Measurements from ENCODE around the gene RXRA. TPM values are rescaled to one million over a fixed set of nuclear protein-coding genes. Genes with fewer than 3 reads are reported as not detected.

The RXRA gene
- total RNA-seq, 2 experiments from 2014 or later: 22.1 to 22.5 TPM

GRCh38 chr9:134421888-134422287 lies 95.6 kb downstream of the RXRA start:
- Mint-ChIP-seq H3K9me3 (no peaks in the 10 kb centered on the region), H3K27me3 (no peaks in the 10 kb centered on the region)
- intact Hi-C loops (cut with micrococcal nuclease): no loop called here

DNA sequence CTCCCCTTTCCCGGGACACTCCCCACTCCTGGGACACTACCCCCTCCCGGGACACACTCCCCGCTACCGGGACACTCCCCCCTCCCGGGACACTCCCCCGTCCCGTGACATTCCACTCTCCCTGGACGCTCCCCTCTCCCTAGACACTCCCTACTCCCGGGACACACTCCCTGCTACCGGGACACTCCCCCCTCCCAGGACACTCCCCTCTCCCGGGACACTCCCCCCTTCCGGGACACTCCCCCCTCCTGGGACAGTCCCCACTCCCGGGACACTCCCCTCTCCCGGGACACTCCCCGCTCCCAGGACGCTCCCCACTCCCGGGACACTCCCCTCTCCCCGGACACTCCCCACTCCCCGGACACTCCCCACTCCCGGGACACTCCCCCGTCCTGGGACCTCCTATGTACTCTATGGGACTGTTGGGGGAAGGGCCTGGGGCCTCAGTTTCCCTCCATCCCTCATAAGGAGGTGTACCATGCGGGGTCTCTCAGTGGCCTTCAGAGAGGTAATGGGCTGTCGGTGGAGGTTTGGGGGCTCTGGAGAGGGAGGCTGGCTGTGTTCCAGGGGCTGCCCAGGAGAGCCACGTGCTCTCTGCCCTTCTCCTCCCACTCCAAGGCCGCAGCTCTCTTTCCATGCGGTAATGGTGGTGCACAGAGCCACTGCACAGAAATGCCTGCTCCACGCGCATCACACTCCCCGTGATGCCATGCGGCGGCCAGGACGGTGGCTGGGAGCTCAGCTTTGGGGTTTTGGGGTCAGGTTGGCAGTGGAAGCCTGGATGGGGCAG lies 96.2 kb downstream of the RXRA start:
- ChIA-PET POLR2A (no interaction called here), CTCF (no interaction called here)
- no peaks in the 10 kb centered on the region for H3K27me3 Mint-ChIP-seq
- no peaks in the 10 kb centered on the region for H3K36me3 Mint-ChIP-seq
- intact Hi-C loops (cut with micrococcal nuclease): no loop called here
- H3K4me3 Mint-ChIP-seq: no peak overlapping the region
- H3K27ac Mint-ChIP-seq: no peak overlapping the region
- DNase-seq: no peak
- H3K4me1 Mint-ChIP-seq (ENCODE audit: low read depth): no peaks in the 10 kb centered on the region
- H3K9me3 Mint-ChIP-seq: no peaks in the 10 kb centered on the region

More at GRCh38 chr9:134421888-134422287, 95.6 kb downstream of the RXRA start:
- Mint-ChIP-seq H3K27ac (no peak overlapping the region), H3K4me3 (no peak overlapping the region), H3K36me3 (no peaks in the 10 kb centered on the region), H3K4me1 (ENCODE audit: low read depth) (no peaks in the 10 kb centered on the region)
- ChIA-PET CTCF (no interaction called here), POLR2A (no interaction called here)
- no peak for DNase-seq

- ChIA-PET POLR2A (no interaction called here), CTCF (no interaction called here)
- H3K36me3 Mint-ChIP-seq: no peaks in the 10 kb centered on the region
- intact Hi-C loops (cut with micrococcal nuclease): no loop called here
- H3K27ac Mint-ChIP-seq: no peak overlapping the region
- no peak overlapping the region for H3K4me3 Mint-ChIP-seq
- H3K4me1 Mint-ChIP-seq (ENCODE audit: low read depth): no peaks in the 10 kb centered on the region
- no peaks in the 10 kb centered on the region for H3K27me3 Mint-ChIP-seq
- no peak for DNase-seq
- H3K9me3 Mint-ChIP-seq: no peaks in the 10 kb centered on the region
Measured at GRCh38 chr9:134423166-134423565, 96.9 kb downstream of the RXRA start.

GRCh38 chr9:134423749-134424148 lies 97.5 kb downstream of the RXRA start:
- intact Hi-C loops (cut with micrococcal nuclease): no loop called here
- no peaks in the 10 kb centered on the region for H3K27me3 Mint-ChIP-seq
- H3K27ac Mint-ChIP-seq: no peak overlapping the region
- H3K36me3 Mint-ChIP-seq: no peaks in the 10 kb centered on the region
- no peaks in the 10 kb centered on the region for H3K4me1 Mint-ChIP-seq (ENCODE audit: low read depth)
- CTCF ChIA-PET: no interaction called here
- POLR2A ChIA-PET: no interaction called here
- no peaks in the 10 kb centered on the region for H3K9me3 Mint-ChIP-seq
- H3K4me3 Mint-ChIP-seq: no peak overlapping the region
- no peak for DNase-seq

DNA sequence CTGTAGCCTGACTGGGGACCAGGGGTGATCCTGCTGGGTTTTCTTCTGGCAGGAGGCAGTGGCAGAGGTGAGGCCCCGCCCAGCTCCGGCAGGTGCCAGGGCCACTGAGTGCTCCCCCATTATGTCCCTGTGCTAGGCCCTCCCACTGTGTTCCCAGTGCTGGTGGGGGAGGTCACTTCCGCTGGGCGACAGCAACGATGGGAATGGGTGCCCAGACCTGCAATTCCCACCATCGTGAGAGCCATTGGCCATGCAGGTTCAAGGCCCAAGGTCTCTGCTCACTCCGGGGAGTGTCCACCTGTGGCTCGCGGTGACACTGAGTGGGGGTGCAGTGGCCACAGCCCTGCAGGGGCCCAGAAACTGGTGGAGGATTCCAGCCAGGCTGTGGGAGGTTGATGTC lies 98.6 kb downstream of the RXRA start:
- ChIA-PET POLR2A (no interaction called here), CTCF (interaction anchor here (0.6 kb wide), 1 partner anchor 19 kb away, joined by 3 read pairs; no protein-coding TSS in a partner anchor)
- no peaks in the 10 kb centered on the region for H3K9me3 Mint-ChIP-seq
- H3K36me3 Mint-ChIP-seq: no peaks in the 10 kb centered on the region
- no peak overlapping the region for H3K4me3 Mint-ChIP-seq
- H3K27me3 Mint-ChIP-seq: no peaks in the 10 kb centered on the region
- no peak overlapping the region for H3K27ac Mint-ChIP-seq
- no peaks in the 10 kb centered on the region for H3K4me1 Mint-ChIP-seq (ENCODE audit: low read depth)
- intact Hi-C loops (cut with micrococcal nuclease): no loop called here
- DNase-seq: no peak

GRCh38 chr9:134425401-134425800 lies 99.1 kb downstream of the RXRA start:
- Mint-ChIP-seq H3K4me1 (ENCODE audit: low read depth) (no peaks in the 10 kb centered on the region), H3K27ac (no peak overlapping the region), H3K4me3 (no peak overlapping the region), H3K27me3 (no peaks in the 10 kb centered on the region), H3K9me3 (no peaks in the 10 kb centered on the region), H3K36me3 (no peaks in the 10 kb centered on the region)
- ChIA-PET POLR2A (interaction anchor here (0.5 kb wide), 1 partner anchor 18 kb away, joined by 3 read pairs; no protein-coding TSS in a partner anchor), CTCF (no interaction called here)
- no peak for DNase-seq
- intact Hi-C loops (cut with micrococcal nuclease): no loop called here

DNA sequence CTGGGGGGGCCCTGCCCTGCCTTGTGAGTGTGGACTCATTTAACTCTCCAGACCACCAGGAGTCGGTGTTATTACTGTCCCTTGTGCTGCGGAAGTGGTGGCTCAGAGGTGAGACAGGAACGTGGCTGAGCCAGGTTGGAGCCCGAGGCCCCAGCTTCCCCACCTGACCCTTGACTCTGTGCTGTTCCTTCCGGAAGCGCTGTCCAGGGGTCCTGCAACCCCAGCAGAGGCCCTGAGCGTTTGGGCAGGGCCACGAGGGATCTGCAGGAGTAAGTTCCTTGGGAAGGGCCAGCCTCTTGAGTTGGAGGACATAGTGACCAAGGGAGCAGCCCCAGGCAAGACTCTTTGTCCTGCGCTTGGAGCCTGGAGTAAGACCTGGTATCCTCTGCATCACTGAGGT lies 99.6 kb downstream of the RXRA start:
- CTCF ChIA-PET: no interaction called here
- Mint-ChIP-seq H3K27ac (no peak overlapping the region), H3K36me3 (no peaks in the 10 kb centered on the region), H3K4me1 (ENCODE audit: low read depth) (no peaks in the 10 kb centered on the region), H3K4me3 (no peak overlapping the region), H3K9me3 (no peaks in the 10 kb centered on the region), H3K27me3 (no peaks in the 10 kb centered on the region)
- POLR2A ChIA-PET: interaction anchor here (0.5 kb wide), 1 partner anchor 18 kb away, joined by 3 read pairs; no protein-coding TSS in a partner anchor
- no peak for DNase-seq
- intact Hi-C loops (cut with micrococcal nuclease): no loop called here

DNA sequence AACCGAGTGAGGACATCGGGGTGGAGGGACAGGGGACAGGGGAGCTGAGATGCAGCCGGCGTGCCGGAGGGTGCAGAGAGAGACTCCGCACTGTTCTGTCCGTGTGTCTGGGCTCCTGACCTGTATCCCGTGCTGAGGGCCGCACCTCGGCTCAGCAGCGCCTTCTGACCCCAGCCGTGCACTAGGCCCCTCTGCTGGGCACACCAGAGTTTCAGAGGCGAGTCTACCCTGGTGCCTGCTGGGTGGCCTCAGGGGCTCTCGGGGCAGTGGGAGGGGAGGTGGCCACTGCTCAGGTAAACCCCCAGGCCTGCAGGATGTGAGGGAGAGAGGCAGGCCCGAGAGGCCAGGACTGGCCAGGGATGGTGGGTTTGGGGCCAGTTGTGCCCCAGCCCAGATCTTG lies 100.2 kb downstream of the RXRA start:
- H3K27ac Mint-ChIP-seq: no peak overlapping the region
- no peaks in the 10 kb centered on the region for H3K4me1 Mint-ChIP-seq (ENCODE audit: low read depth)
- no peaks in the 10 kb centered on the region for H3K36me3 Mint-ChIP-seq
- intact Hi-C loops (cut with micrococcal nuclease): no loop called here
- ChIA-PET CTCF (no interaction called here), POLR2A (no interaction called here)
- H3K4me3 Mint-ChIP-seq: no peak overlapping the region
- no peaks in the 10 kb centered on the region for H3K9me3 Mint-ChIP-seq
- DNase-seq: no peak
- H3K27me3 Mint-ChIP-seq: no peaks in the 10 kb centered on the region

DNA sequence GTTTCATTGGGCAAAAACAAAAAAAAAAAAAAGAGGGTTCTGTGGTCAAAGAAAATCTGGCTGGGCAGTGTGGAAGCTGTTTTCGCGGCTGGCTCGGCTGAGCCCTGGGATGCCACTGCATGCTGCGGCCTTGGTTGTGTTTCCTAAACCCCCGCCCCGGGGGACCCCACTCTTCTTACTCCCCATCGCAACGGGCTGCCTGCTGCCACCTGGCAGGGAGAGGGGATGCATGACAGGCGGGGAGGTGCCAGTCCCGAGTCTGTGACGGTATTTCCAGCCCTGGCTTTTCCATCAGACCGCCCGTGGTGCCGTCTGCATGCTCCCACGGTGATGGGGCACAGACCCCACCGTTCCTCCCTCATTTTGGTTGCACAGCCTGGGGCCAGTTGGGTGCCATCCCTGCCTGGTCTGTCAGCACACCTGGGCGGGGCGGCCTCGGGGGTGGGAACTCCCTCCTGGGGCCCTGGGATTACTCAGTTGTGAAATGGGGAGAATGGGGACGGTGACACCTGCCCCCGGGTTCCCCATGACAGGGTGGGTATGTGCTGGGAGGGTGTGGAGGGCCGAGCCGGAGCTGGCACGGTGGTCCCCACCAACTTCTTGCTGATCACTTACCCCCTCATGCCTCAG lies 101.0 kb downstream of the RXRA start:
- H3K4me1 Mint-ChIP-seq (ENCODE audit: low read depth): no peaks in the 10 kb centered on the region
- DNase-seq: no peak

DNA sequence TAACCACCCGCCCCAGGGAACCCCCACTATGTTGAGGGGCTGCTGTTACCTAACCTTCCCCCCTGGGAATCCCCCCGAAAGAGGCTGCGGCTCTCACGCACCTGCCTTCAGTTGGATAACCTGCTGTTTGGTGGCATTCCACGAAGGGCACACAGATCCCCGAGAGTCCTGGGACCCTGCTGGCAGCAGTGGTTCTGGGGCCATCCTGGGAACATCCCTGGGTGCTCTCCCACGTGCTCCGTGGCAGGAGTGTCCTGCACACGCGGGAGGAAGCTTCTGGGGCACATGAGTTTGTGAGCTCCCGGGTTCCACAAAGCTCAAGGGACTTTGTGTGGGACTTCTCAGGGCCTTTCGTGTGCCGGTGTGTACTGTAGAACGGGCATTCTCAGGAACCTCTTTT lies 102.3 kb downstream of the RXRA start:
- Mint-ChIP-seq H3K27me3 (no peaks in the 10 kb centered on the region), H3K36me3 (no peaks in the 10 kb centered on the region), H3K9me3 (no peaks in the 10 kb centered on the region), H3K4me1 (ENCODE audit: low read depth) (no peaks in the 10 kb centered on the region), H3K27ac (no peak overlapping the region), H3K4me3 (no peak overlapping the region)
- intact Hi-C loops (cut with micrococcal nuclease): no loop called here
- CTCF ChIA-PET: no interaction called here
- no peak for DNase-seq
- POLR2A ChIA-PET: no interaction called here

More for the DNA sequence above, 101.0 kb downstream of the RXRA start:
- Mint-ChIP-seq H3K4me3 (no peak overlapping the region), H3K36me3 (no peaks in the 10 kb centered on the region), H3K9me3 (no peaks in the 10 kb centered on the region), H3K27ac (no peak overlapping the region), H3K27me3 (no peaks in the 10 kb centered on the region)
- intact Hi-C loops (cut with micrococcal nuclease): no loop called here
- ChIA-PET CTCF (no interaction called here), POLR2A (no interaction called here)

DNA sequence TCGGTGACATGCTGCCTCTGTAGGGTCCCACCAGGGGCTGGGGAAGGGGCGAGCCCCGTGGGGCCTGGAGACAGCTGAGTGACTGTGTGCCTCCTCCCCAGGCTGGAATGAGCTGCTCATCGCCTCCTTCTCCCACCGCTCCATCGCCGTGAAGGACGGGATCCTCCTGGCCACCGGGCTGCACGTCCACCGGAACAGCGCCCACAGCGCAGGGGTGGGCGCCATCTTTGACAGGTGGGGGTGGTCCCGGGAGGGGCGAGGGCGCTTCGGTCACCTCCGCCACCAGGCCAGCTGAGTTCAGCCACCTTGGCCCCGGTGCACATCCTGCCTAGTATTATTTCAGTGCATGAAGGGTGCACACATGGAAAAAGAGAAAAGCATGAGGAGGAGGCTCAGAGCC lies 102.8 kb downstream of the RXRA start:
- intact Hi-C loops (cut with micrococcal nuclease): no loop called here
- Mint-ChIP-seq H3K27me3 (no peaks in the 10 kb centered on the region), H3K27ac (no peak overlapping the region), H3K9me3 (no peaks in the 10 kb centered on the region), H3K4me3 (no peak overlapping the region), H3K4me1 (ENCODE audit: low read depth) (no peaks in the 10 kb centered on the region), H3K36me3 (no peaks in the 10 kb centered on the region)
- ChIA-PET CTCF (no interaction called here), POLR2A (no interaction called here)
- no peak for DNase-seq

DNA sequence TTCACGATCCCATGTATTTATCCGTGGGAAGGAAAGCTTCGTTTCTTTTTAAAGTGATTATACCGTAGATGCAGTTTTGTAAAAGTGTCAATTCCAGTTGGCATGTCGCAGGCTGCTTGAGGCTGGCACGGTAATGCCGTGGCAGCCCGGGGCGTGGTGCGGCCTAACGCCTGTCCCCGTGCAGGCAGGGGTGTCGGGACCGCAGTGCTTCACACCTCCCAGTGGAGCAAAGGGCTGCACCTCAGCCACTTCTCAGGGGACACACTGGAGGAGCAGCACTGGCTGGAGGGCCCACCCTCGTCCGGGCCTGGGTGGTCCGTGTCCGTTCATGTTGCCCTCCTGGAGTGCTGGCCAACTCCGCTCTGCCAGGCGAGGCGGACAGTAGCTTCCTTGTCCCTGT lies 103.2 kb downstream of the RXRA start:
- H3K36me3 Mint-ChIP-seq: no peaks in the 10 kb centered on the region
- H3K4me1 Mint-ChIP-seq (ENCODE audit: low read depth): no peaks in the 10 kb centered on the region
- intact Hi-C loops (cut with micrococcal nuclease): no loop called here
- CTCF ChIA-PET: no interaction called here
- H3K27ac Mint-ChIP-seq: no peak overlapping the region
- POLR2A ChIA-PET: no interaction called here
- no peaks in the 10 kb centered on the region for H3K9me3 Mint-ChIP-seq
- no peak for DNase-seq
- H3K27me3 Mint-ChIP-seq: no peaks in the 10 kb centered on the region
- H3K4me3 Mint-ChIP-seq: no peak overlapping the region

GRCh38 chr9:134431095-134431494 lies 104.8 kb downstream of the RXRA start:
- no peak for DNase-seq
- CTCF ChIA-PET: no interaction called here
- POLR2A ChIA-PET: no interaction called here
- H3K36me3 Mint-ChIP-seq: peaks cover 3% of the 10 kb centered on the region
- H3K27me3 Mint-ChIP-seq: no peaks in the 10 kb centered on the region
- H3K4me1 Mint-ChIP-seq (ENCODE audit: low read depth): no peaks in the 10 kb centered on the region
- no peak overlapping the region for H3K4me3 Mint-ChIP-seq
- H3K27ac Mint-ChIP-seq: no peak overlapping the region
- intact Hi-C loops (cut with micrococcal nuclease): no loop called here
- H3K9me3 Mint-ChIP-seq: no peaks in the 10 kb centered on the region

Measured in activated CD4-positive, alpha-beta memory T cell treated with anti-CD3 and anti-CD28 coated beads for 36 hours (primary cell).